HL-60 (cell line): Measurements from ENCODE around the gene ATP8B3.

Source experiments
- GABPA ChIP-seq: IDR thresholded peaks from 2 replicates; pipeline ENCODE4 v1.6.1; 2012; ENCODE audit warnings: low read depth
- POLR2AphosphoS5 ChIP-seq: IDR thresholded peaks from 2 replicates; pipeline ENCODE4 v1.6.1; 2012; ENCODE audit warnings: low read depth
- TF ChIP-seq, protein P1 (sequence below): IDR thresholded peaks from one replicate; pipeline ENCODE4 v1.5.1; 2011; ENCODE audit warnings: low read length, control low read depth, inconsistent platforms; ENCODE audit not compliant: insufficient read depth
- TF ChIP-seq, protein P2 (sequence below): IDR thresholded peaks from 2 replicates; pipeline ENCODE4 v1.6.1; 2012; ENCODE audit warnings: low read depth; ENCODE audit not compliant: insufficient replicate concordance

DNA sequence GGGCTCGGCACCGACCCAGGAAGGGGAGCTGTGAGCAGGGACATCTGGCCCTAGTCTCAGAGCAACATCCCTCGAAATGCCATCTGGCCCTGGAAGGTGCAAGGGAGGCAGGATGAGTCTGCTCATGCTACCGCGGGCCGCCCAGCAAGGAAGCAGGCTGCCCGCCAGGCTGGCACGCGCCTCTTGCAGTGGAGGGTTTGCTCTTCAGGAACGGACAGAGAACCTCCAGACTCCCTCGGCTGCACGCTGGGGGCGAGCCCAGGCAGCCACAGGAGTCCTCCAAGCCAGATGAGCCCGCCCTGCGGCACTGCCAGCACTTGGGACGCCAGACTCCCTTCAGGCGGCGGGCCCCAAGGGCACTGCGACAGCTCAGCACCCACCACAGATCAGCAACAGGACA, 10.1 kb upstream of the ATP8B3 start:
- TF ChIP-seq, protein P1, sequence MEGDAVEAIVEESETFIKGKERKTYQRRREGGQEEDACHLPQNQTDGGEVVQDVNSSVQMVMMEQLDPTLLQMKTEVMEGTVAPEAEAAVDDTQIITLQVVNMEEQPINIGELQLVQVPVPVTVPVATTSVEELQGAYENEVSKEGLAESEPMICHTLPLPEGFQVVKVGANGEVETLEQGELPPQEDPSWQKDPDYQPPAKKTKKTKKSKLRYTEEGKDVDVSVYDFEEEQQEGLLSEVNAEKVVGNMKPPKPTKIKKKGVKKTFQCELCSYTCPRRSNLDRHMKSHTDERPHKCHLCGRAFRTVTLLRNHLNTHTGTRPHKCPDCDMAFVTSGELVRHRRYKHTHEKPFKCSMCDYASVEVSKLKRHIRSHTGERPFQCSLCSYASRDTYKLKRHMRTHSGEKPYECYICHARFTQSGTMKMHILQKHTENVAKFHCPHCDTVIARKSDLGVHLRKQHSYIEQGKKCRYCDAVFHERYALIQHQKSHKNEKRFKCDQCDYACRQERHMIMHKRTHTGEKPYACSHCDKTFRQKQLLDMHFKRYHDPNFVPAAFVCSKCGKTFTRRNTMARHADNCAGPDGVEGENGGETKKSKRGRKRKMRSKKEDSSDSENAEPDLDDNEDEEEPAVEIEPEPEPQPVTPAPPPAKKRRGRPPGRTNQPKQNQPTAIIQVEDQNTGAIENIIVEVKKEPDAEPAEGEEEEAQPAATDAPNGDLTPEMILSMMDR, result no peak
- TF ChIP-seq POLR2AphosphoS5 (no peak), GABPA (no peak)
- TF ChIP-seq, protein P2, sequence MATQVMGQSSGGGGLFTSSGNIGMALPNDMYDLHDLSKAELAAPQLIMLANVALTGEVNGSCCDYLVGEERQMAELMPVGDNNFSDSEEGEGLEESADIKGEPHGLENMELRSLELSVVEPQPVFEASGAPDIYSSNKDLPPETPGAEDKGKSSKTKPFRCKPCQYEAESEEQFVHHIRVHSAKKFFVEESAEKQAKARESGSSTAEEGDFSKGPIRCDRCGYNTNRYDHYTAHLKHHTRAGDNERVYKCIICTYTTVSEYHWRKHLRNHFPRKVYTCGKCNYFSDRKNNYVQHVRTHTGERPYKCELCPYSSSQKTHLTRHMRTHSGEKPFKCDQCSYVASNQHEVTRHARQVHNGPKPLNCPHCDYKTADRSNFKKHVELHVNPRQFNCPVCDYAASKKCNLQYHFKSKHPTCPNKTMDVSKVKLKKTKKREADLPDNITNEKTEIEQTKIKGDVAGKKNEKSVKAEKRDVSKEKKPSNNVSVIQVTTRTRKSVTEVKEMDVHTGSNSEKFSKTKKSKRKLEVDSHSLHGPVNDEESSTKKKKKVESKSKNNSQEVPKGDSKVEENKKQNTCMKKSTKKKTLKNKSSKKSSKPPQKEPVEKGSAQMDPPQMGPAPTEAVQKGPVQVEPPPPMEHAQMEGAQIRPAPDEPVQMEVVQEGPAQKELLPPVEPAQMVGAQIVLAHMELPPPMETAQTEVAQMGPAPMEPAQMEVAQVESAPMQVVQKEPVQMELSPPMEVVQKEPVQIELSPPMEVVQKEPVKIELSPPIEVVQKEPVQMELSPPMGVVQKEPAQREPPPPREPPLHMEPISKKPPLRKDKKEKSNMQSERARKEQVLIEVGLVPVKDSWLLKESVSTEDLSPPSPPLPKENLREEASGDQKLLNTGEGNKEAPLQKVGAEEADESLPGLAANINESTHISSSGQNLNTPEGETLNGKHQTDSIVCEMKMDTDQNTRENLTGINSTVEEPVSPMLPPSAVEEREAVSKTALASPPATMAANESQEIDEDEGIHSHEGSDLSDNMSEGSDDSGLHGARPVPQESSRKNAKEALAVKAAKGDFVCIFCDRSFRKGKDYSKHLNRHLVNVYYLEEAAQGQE, result no peak
